DOHH2 (cell line): ENCODE results near the gene PRPF31.

ENCODE experiments used
- H3F3A ChIP-seq: fragments of 200-600 bp; sonication (generic), shearing (Covaris generic); 2 replicates; pipeline ENCODE4 v1.6.0; 2016; ENCODE audit warnings: antibody characterized with exemption, mild to moderate bottlenecking; ENCODE audit not compliant: control insufficient read depth, insufficient read depth
- H3K27ac ChIP-seq: fragments of 200-600 bp; sonication (generic); 2 replicates; pipeline ENCODE4 v1.5.1; 2014; ENCODE audit warnings: low read depth, mild to moderate bottlenecking, low read length, moderate library complexity
- H3K27me3 ChIP-seq: fragments of 200-600 bp; sonication (generic); 2 replicates; pipeline ENCODE4 v1.6.1; 2014; ENCODE audit warnings: mild to moderate bottlenecking, low read length, mixed read lengths; ENCODE audit not compliant: control insufficient read depth
- H3K36me3 ChIP-seq: fragments of 200-600 bp; sonication (generic); 2 replicates; pipeline ENCODE4 v1.6.1; 2014; ENCODE audit warnings: mild to moderate bottlenecking, low read length, moderate library complexity, mixed read lengths; ENCODE audit not compliant: control insufficient read depth
- H3K4me1 ChIP-seq: fragments of 200-600 bp; sonication (generic); 2 replicates; pipeline ENCODE4 v1.6.1; 2014; ENCODE audit warnings: mild to moderate bottlenecking, low read length, mixed read lengths; ENCODE audit not compliant: control insufficient read depth
- H3K4me2 ChIP-seq: fragments of 200-600 bp; sonication (generic); 2 replicates; pipeline ENCODE4 v1.6.0; 2014; ENCODE audit warnings: mild to moderate bottlenecking, low read length, moderate library complexity
- H3K4me3 ChIP-seq: fragments of 200-600 bp; sonication (generic); 2 replicates; pipeline ENCODE4 v1.5.1; 2014; ENCODE audit warnings: mild to moderate bottlenecking, low read length, mixed read lengths
- H3K79me2 ChIP-seq: fragments of 200-600 bp; sonication (generic); 2 replicates; pipeline ENCODE4 v1.6.1; 2014; ENCODE audit warnings: mild to moderate bottlenecking, low read length, mixed read lengths; ENCODE audit not compliant: control insufficient read depth
- H3K9me2 ChIP-seq: fragments of 200-600 bp; sonication (generic); replicated peaks from 2 replicates; pipeline ENCODE4 v1.6.1; 2014; ENCODE audit warnings: mild to moderate bottlenecking, low read length, mixed read lengths; ENCODE audit not compliant: control insufficient read depth
- H3K9me3 ChIP-seq: fragments of 200-600 bp; sonication (generic); 2 replicates; pipeline ENCODE4 v1.6.1; 2014; ENCODE audit warnings: antibody characterized with exemption, low read length, mixed read lengths; ENCODE audit not compliant: control insufficient read depth, insufficient read depth
- H4K20me1 ChIP-seq: fragments of 200-600 bp; sonication (generic); 2 replicates; pipeline ENCODE4 v1.6.0; 2014; ENCODE audit warnings: low read depth, mild to moderate bottlenecking, antibody characterized with exemption, low read length, moderate library complexity; ENCODE audit not compliant: control insufficient read depth, insufficient read depth
- EZH2phosphoT487 ChIP-seq: fragments of 200-600 bp; sonication (generic); IDR thresholded peaks from 2 replicates; pipeline ENCODE4 v1.6.1; 2017; ENCODE audit warnings: borderline replicate concordance, mild to moderate bottlenecking, antibody characterized with exemption, low read length, moderate library complexity, mixed read lengths
- TF ChIP-seq, protein P1 (sequence below): fragments of 200-600 bp; sonication (generic); IDR thresholded peaks from one replicate; pipeline ENCODE4 v1.5.1; 2014; ENCODE audit warnings: antibody characterized with exemption, mild to moderate bottlenecking, low read depth, low read length; ENCODE audit not compliant: poor library complexity, severe bottlenecking

PRPF31 gene

DNA sequence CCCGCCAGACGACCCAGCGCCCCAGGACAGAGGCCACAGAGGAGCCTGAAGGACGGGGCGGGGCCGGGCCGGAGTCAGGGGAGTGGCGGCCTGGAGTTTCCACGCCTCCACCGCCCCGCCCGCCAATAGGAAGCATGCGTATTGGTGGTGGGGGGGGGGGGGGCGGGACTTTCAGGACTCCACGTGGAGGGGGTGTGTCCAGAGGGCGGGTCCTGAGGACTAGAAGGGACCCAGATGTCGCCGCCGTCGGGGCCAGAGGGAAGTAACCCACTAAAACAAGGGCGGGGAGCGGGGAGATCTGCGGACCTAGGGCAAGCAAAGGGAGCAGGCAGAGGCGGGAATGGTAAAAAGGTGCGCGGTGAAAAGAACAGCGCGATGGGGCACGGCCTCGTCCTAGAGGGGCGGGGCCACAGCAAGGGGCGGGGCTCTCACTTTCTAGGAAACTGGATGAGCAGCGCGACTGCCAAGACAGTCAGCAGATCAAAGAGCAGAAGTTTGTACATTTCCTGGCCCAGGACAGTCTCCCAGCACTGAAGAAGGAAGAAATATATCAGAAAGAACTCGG lies 46.8 kb downstream of the PRPF31 start:
- H3K9me2 ChIP-seq, result no peaks in the 10 kb centered on the region
- H4K20me1 ChIP-seq, result peaks cover 5% of the 10 kb centered on the region
- no peak overlapping the region for H3K27ac ChIP-seq
- H3K4me3 ChIP-seq, result peak overlapping the region; percentile 56
- peak overlapping the region; percentile 93 for H3K4me2 ChIP-seq
- no peak for TF ChIP-seq EZH2phosphoT487
- TF ChIP-seq, protein P1, sequence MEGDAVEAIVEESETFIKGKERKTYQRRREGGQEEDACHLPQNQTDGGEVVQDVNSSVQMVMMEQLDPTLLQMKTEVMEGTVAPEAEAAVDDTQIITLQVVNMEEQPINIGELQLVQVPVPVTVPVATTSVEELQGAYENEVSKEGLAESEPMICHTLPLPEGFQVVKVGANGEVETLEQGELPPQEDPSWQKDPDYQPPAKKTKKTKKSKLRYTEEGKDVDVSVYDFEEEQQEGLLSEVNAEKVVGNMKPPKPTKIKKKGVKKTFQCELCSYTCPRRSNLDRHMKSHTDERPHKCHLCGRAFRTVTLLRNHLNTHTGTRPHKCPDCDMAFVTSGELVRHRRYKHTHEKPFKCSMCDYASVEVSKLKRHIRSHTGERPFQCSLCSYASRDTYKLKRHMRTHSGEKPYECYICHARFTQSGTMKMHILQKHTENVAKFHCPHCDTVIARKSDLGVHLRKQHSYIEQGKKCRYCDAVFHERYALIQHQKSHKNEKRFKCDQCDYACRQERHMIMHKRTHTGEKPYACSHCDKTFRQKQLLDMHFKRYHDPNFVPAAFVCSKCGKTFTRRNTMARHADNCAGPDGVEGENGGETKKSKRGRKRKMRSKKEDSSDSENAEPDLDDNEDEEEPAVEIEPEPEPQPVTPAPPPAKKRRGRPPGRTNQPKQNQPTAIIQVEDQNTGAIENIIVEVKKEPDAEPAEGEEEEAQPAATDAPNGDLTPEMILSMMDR, result no peak
- peaks cover 5% of the 10 kb centered on the region for H3K36me3 ChIP-seq
- no peaks in the 10 kb centered on the region for H3K27me3 ChIP-seq
- peaks cover 28% of the 10 kb centered on the region for H3K79me2 ChIP-seq
- peaks cover 34% of the 10 kb centered on the region for H3K4me1 ChIP-seq
- no peaks in the 10 kb centered on the region for H3K9me3 ChIP-seq
- peaks cover 3% of the 10 kb centered on the region; the same call in 1 of the 2 replicates for H3F3A ChIP-seq

- Histone ChIP-seq H3K4me2 (peak overlapping the region; percentile 58), H3K4me1 (peaks cover 34% of the 10 kb centered on the region), H3K27me3 (no peaks in the 10 kb centered on the region), H4K20me1 (peaks cover 5% of the 10 kb centered on the region), H3K9me3 (no peaks in the 10 kb centered on the region), H3K79me2 (peaks cover 28% of the 10 kb centered on the region), H3K27ac (no peak overlapping the region), H3K9me2 (no peaks in the 10 kb centered on the region), H3K4me3 (peak overlapping the region; percentile 56; the same call in 1 of the 2 replicates), H3K36me3 (peaks cover 4% of the 10 kb centered on the region), H3F3A (peaks cover 3% of the 10 kb centered on the region; the same call in 1 of the 2 replicates)
- TF ChIP-seq, protein P1, result no peak
- TF ChIP-seq EZH2phosphoT487, result no peak
Observed at GRCh38 chr19:54162884-54163283, 47.3 kb downstream of the PRPF31 start.

- no peak overlapping the region for H3K27ac ChIP-seq
- TF ChIP-seq EZH2phosphoT487, result no peak
- TF ChIP-seq, protein P1, result no peak
- no peaks in the 10 kb centered on the region for H3F3A ChIP-seq
- H3K4me2 ChIP-seq, result no peak overlapping the region
- no peaks in the 10 kb centered on the region for H3K9me3 ChIP-seq
- no peaks in the 10 kb centered on the region; the same call in 1 of the 2 replicates for H3K36me3 ChIP-seq
- H4K20me1 ChIP-seq, result peaks cover 5% of the 10 kb centered on the region
- H3K79me2 ChIP-seq, result peaks cover 15% of the 10 kb centered on the region
- no peaks in the 10 kb centered on the region for H3K27me3 ChIP-seq
- peaks cover 26% of the 10 kb centered on the region for H3K4me1 ChIP-seq
- no peaks in the 10 kb centered on the region for H3K9me2 ChIP-seq
- H3K4me3 ChIP-seq, result no peak overlapping the region
Observed at GRCh38 chr19:54164369-54165068, 49.0 kb downstream of the PRPF31 start.
